GM19438 (cell line): ENCODE data around the gene ASB1.
"Not testable (repeated sequence)": the region's sequence is repeated elsewhere in the genome, so short reads cannot be mapped to it uniquely, and the experiment has no call there.

Source experiments
- ATAC-seq: cut with Tn5 transposase; IDR thresholded peaks from one replicate; pipeline ENCODE4 v1.9.1; 2021; ENCODE audit warnings: low read depth; ENCODE audit not compliant: unreplicated experiment

The ASB1 gene

DNA sequence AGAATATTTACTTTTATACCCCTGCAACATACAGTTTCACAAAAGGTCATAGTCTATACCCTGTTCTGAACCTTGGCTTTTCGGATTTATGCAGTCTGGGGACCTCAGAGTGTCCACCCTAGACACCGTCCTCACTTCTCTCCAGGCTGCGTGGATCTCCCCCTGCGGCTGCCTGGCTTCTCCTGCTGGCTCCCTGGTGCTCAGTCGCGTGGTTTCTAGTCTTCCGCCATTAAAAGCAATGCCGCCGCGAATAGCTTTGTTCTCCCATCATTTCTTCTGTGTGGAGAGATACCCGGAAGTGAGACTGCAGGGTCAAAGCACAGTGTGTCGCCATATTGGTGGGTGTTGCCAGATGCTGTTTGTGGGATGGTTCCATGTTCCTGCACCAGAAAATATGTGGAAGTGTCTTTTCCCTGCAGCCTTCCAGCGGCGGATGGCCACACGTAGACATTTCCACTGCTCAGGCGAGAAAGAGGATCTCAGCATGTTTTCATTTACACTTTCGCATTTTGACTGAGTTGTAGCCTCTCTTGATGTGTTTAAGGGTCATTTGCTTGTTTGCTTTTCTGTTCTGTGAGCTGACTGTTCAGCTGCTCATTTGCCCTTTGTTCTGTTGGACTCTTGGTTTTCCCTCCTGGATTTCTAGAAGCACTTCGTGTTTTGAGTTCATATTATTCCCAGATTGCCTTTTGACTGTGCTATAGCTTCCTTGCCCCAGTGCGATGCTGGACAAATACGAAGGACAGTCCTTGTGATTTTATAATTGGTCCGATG lies 22.9 kb upstream of the ASB1 start:
- ATAC-seq = no peak

DNA sequence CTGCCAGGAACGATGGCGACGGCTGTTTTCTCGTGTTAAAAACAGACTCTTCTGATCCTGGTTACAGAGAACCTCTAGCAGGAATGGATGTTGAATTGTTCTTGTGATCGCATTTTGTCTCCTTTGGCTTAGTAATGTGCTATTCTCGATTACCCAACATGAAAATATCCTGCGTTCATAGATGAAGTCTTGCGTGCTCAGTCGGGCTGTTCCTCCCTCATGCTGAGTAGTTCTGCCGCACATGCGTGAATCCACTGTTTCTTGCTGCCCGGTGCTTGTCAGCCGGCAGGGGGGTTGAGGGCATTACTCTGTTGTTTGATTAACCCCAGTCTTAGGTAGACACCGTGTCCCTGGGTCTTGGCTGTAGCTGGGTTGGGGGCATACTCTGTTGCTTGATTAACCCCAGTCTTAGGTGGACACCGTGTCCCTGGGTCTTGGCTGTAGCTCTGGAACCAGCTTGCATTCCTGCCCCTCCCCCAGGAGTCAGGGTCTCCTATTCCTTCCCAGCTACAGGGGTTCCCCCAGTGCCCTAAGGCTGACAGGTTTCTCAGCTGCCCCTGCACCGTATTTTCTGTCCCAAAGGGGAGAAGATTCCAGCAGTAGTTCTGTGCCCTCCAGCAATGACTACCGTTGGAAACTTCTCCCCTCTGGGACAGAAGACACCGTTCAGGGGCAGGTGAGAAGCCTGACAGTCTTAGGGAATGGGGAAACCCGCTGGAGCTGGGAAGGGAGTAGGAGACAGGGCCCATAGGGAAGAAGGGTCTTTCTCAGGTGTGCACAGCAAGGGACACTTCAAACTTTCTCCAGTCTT lies 22.1 kb upstream of the ASB1 start:
- ATAC-seq = no peak

DNA sequence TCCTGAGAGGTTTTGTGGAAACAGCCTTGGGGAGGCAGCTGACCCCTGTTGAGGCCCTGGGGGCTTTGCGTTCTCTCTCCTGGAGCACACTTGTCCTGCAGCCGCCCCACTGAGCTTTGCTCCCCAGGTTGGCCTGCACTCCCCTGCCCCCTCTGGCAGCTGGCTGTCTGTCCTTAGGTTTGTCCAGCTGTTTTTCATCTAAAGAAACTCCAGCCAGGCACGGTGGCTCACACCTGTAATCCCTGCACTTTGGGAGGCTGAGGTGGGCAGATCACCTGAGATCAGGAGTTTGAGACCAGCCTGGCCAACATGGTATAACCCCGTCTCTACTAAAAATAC lies 21.5 kb upstream of the ASB1 start:
- ATAC-seq = not testable (repeated sequence)

DNA sequence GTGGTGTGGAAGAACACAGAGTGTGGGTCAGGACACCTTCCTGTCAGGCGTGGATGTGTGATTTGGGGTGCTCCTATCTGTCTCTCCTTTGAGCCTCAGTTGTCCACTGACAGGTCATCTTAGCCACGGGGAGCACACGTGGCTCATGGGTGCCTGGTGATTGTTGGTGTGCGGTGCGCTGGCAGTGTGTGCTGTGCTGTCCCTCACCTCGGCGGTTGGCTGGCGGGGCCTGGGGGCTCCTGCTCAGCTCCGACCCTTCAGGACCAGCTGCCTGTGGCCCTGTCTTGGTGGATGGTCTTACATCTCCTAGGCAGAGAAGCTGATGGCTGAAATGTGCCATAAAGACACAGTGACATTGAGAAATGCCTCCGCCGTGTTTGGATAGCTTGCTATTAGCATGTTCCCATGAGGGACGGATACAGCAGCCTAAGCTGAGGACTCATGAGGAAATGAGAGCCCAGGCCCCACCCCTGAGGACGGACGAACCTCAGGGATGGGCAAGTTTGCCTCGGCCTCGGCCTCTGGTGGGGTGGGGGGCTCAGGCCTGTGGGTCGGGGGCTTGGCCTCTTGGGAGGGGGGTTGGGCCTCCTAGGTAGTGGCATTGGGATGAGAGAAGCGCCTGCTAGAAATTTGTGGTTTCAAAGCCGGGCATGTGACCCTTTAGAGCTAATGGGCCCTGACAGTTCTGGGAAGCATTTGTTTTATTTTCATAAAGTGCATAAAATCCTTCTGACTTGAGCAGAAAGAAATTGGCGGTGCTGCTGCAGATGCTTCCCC lies 20.3 kb upstream of the ASB1 start:
- no peak for ATAC-seq

DNA sequence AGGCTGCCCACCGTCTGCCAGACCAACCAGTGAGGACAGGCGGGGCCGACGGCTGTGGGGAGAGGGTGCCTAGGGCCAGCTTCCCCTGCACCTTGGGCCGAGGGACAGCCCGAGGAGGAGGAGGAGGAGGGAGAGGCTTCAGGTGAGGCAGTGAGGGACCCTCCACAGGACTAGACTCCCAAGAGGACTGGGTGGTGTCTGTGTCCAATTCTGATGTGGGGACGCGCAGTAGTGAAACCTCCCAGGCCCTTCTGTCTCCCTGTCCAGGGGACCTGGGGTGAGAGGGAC lies 19.8 kb upstream of the ASB1 start:
- no peak for ATAC-seq

DNA sequence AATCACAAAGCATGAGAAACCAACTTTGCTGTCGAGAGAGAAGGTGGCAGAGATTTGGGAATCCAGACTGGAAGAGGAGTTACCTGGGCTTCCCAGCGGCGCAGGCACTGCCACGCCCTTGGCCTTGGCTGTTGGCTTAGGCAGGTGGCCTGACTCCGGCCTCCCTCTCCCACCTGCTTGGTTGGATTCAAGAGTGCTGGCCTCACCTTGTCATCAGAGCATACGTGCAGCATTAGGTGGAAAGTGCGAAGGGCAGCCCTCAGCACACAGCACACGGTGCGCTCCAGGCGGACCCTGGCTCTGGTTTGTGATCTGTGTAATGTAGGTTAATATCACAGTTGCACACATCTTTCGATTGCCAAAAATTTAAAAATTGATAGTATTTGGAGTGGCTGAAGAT lies 19.2 kb upstream of the ASB1 start:
- ATAC-seq = no peak

DNA sequence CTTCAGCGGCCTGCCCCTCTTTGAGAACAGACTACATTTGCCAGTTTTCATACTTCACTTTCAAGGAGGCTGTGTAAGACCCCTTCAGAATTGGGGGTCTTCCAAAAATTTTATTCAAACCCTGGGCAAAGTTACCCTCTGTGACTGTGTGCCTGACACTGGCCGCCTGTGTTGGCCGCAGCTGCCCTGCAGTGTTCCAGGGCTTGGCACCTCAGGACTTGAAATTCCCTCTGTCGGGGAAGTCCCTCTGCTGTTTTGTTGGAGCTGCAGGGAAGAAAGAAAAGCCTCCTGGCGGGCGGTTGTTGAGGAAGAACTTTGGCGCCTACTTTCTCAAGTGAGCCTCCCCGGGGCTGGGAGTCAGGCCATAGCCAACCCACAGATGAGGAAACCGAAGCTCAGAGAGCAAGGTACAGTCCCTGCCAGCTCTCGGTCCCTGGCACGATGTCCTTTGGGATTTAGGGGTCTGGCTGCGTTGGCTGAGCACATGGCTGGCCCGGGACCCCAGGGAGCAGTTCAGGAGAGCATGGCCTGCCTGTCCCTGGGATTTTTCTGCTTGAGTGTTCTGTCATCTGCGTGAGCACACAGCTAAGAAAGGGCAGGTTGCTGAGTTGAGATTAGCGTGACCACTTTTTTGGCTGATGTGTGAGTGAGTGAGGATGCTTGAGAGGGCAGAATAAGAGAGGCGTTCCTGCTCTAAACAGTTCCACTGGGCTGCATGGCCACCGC lies 17.9 kb upstream of the ASB1 start:
- ATAC-seq = no peak

DNA sequence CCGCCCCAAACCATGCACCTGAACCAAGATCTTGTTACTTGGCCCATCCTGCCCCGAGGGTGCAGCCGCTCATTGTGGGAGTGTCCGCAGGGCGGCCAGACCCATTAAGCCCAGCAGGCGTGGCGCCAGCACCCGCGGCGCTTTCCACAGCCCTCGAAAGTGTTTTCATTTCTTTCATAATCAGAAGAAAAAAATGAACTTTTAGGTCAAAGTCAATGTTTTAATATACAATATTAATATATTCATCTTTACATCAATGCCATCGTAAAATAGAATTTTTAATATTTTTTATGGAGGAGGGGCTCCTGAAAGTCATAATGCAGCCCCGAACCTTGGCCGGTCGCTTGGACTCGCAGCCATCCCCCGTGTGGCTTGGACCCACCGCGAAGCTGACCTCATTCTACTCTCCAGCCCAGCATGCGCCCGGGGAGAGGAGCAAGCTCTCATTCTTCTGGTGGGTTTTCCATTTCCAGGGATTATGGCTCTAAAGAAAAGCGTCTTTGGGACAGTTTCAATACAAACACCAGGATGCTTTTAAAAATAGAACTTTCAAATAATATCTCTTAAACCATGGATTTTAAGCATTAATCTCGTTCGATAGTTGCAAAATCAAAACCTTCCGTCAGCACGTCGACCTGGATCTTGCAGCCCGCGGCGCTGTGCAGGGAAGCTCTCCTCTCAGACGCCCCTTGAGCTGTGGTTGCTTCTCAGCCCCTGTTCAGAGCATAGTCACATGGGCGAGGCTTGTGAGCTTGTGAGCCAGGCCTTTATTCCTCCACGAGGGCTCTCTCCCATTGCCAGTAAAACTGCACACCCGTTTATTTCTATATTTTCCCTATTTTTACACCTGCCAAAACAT lies 17.2 kb upstream of the ASB1 start:
- no peak for ATAC-seq

DNA sequence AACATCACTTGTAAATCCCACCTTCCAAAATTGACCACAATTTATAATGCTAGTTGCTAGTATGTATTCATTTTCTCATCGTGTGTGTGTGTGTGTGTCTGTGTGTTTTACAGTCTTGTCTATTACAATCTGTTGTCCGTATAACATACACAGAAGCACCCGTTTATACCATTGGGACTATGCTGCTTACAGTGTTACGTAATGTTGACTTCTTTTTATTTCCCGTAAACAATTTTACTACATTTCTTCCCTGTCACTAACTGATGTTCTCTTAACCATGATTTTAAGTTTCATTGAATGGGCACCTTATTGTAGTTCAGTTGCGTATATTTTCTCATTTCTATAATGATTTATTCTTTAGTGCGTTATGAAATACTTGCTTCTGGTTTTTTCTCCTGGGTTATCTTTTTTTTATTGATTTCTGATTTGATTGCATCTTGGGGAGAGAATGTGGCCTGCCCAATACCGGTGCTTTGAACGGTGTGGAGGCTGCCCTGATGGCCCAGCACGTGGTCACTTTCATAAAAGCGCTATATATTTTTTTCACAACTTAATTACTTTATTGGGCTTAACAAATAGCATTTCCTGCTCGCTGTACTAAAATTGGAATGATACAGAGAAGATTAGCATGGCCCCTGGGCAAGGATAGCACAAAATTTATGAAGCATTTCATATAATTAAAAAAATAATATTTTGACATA lies 14.5 kb upstream of the ASB1 start:
- ATAC-seq = no peak

DNA sequence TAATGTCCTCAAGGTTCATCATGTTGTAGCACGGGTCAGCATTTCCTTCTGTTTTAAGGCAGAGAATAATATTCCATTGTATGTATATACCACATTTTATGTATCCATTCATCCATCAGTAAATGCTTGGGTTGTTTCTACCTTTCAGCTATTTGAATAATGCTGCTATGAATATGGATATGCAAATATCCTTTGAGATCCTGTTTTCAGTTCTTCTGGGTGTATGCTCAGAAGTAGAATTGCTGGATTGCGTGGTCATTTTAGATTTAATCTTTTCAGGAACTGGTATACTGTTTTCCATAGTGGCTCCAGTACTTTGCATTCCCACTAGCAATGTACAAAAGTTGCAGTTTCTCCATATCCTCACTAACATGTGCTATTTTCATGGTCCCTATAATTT lies 13.4 kb upstream of the ASB1 start:
- ATAC-seq = no peak

DNA sequence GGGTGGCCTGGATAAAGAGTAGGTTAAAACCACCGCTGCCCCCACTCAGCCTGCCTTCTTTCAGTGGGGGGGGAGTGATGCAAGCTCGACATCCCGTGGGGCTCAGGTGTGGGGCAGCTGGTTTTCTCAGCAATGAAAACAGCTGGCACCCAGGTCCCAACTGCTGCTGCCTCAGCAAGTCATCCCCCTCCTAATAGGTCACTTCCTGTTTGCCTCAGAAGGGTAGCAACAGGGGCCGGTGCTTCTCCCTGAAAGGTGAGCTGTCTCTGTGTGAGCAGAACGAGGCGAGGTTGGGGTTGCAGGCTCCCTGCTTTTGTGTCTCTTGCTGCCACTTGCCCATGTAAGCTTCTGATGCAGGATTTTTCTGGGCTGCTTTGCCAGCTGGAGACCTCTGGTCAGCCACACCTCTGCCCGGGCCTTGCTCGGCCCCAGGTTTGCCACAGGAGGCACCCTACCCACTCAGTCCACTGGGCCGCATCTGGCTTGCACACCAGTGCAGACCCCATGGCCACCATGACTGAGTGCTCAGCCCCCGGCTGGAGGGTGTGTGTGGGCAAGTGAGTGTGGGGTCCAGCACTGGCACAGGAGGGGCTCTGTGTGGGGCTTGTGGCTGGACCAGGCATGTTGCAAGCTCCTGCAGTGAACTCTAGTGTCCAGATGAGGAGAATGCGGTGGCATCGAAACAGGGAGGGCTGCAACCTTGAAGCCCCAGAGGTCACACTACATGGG lies 11.5 kb upstream of the ASB1 start:
- no peak for ATAC-seq

DNA sequence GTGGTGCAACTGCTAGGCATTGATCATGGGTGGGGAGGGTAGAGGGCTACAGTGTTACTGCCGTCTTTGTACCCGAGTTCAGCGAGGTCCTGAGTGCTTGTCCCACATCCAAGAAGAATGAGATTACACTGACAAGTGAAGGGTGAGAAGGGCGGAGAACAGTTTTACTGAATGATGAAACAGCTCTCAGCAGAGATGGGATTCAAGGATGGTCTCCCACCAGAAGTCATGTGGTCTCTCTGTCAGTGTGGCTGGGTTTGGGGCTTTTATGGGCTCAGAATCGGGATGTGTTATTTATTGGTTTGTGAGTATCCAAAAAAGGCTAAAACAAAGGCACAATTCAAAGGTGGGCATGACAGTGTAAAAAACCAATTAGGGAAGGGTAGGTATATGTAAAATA lies 10.8 kb upstream of the ASB1 start:
- no peak for ATAC-seq

DNA sequence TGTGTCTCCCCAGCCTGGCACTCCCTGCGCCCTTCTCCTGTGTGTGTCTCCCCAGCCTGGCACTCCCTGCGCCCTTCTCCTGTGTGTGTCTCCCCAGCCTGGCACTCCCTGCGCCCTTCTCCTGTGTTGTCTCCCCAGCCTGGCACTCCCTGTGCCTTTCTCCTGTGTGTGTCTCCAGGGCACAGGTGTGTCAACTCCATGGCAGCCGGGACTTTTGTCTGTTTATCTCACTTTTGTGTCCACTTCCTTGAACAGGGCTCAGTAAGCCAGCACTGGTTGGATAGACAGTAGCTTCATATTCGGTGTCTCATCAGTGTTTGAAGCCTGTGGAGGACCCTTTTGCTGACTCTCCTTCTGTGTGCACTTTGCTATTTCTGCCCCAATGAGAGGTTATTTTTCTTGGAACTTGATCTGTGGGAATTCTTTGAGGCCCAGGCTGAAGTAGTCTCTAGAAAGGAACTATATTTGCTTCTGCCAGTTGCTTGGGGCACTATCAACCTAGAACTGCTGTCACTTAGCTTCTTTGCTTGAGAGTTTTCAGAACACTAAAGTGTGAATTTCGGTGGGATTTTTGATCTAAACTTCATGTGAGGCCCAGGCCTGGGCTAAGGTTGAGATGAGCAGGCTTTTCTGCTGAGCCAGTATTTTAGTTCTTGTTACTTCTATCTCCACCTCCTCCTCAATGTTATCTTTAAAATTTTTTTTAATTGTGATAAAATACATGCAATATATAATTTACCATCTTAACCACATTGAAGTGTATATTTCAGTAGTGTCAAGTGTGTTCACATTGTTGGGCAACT lies 8.3 kb upstream of the ASB1 start:
- ATAC-seq = no peak

DNA sequence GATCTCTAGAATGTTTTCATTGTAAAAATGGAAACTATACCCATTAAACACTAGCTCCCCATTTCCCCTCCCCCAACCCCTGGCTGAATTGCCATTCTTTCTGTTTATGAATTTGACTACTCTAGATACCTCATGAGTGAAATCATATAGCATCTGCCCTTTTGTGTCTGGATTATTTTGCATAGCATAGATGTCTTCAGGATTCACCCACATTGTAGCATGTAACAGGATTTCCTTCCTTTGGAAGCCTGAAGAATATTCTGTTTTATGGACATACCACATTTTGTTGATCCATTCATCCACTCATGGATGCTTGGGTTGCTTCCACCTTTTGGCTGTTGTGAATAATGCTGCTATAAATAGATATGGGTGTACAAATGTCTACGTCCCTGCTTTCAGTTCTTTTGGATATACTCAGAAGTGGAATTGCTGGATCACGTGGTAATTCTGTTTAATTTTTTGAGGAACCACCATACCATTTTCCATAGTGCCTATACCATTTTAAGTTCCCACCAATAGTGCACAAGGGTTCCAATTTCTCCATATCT lies 7.7 kb upstream of the ASB1 start:
- ATAC-seq = no peak

DNA sequence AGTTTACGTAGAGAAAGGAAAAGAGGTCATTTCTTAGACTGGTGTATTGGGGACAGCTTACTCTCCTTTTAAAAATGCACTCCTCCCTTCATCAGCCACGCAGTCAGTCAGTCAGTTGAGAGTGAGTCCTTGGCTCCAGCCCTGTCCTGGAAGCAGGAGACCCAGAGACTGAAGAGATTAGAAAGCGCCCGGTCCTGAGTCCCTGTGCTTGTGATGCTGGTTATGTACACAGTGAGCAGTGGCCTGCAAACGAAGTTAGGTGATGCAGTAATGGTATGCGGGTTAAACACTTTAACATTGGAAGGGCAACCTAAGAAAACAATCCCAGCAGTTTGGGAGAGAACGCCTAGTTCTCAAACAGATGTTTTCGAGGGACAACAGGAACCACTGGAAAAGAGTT lies 6.3 kb upstream of the ASB1 start:
- no peak for ATAC-seq

DNA sequence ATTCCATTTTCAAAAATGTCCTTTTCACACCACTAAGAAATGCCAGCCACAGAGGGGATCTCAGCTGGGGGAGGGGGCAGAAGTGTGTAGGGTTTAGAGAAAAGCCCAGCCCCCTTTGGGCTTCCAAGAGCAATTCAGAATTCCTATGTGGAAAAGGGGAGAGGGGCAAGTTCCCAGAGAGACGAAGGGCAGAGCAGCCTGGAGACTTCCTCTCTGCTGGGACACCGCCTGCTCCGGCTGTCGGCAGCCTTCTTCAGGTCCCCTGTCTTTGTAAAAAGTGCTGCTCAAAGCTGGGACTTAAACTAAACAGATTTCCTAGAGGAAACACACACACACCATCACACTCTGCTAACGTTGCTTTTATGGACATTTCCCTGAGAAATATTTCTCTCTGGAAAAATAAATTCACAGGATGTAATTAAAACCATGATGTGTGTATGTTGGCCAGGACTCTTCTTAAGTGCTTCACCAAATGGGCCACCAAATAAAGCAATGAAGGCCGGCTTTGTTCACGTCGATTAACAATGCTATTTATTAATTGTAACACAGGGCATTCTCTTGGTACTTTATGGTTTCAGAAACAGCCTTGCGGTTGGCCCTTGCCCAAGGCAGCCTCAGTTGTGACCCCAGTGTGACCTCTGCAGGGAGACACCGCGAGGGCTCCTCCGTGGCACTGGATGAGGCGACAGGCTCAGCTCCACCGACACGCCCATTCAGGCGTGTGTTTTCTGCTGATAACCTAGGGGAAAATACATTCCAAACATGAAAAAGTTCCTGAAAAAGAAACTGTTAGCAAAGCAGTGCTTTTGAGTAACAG lies 5.6 kb upstream of the ASB1 start:
- no peak for ATAC-seq

DNA sequence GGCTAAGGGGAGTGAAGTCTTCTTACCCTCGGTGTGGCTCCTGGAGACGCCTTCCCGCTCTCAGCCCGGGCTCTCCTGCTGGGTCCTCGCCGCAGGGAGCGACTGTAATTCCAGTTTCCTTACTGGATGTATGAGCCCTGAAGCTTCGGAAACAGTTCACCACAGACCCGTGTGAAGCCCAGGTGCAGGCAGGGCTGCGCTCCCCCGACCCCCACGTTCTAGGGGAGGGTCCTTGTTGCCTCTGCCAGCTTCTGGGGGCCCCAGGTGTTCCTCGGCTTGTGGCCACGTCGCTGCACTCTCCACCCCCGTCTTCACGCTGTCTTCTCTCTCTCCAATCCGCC lies 5.1 kb upstream of the ASB1 start:
- ATAC-seq = no peak
